ENCODE data around the gene RNF166. TPM values are rescaled to one million over a fixed set of nuclear protein-coding genes. Genes with fewer than 3 reads are reported as not detected.

Gene RNF166
- polyA plus RNA-seq, 1 donor from 2014 or later, result 34.4 TPM

GRCh38 chr16:88685156-88686061 lies 20.8 kb downstream of the RNF166 start:
- H3K4me3 ChIP-seq (ENCODE audit: low read length), result peak overlapping the region; percentile 68
- H3K9me2 ChIP-seq (ENCODE audit: insufficient read depth, low read length), result no peaks in the 10 kb centered on the region
- no peaks in the 10 kb centered on the region for H3K36me3 ChIP-seq (ENCODE audit: insufficient read depth, low read length)
- H3K9ac ChIP-seq (ENCODE audit: low read length), result no peak overlapping the region
- peak; percentile 16 for TF ChIP-seq SMC3 (conservative IDR thresholded peaks at IDR 0.05; ENCODE audit: poor library complexity)
- TF ChIP-seq, protein P1, sequence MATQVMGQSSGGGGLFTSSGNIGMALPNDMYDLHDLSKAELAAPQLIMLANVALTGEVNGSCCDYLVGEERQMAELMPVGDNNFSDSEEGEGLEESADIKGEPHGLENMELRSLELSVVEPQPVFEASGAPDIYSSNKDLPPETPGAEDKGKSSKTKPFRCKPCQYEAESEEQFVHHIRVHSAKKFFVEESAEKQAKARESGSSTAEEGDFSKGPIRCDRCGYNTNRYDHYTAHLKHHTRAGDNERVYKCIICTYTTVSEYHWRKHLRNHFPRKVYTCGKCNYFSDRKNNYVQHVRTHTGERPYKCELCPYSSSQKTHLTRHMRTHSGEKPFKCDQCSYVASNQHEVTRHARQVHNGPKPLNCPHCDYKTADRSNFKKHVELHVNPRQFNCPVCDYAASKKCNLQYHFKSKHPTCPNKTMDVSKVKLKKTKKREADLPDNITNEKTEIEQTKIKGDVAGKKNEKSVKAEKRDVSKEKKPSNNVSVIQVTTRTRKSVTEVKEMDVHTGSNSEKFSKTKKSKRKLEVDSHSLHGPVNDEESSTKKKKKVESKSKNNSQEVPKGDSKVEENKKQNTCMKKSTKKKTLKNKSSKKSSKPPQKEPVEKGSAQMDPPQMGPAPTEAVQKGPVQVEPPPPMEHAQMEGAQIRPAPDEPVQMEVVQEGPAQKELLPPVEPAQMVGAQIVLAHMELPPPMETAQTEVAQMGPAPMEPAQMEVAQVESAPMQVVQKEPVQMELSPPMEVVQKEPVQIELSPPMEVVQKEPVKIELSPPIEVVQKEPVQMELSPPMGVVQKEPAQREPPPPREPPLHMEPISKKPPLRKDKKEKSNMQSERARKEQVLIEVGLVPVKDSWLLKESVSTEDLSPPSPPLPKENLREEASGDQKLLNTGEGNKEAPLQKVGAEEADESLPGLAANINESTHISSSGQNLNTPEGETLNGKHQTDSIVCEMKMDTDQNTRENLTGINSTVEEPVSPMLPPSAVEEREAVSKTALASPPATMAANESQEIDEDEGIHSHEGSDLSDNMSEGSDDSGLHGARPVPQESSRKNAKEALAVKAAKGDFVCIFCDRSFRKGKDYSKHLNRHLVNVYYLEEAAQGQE (IDR thresholded peaks at IDR 0.05; ENCODE audit: borderline replicate concordance), result no peak
- TF ChIP-seq POLR2AphosphoS5 (IDR thresholded peaks at IDR 0.05), result no peak
- TF ChIP-seq EP300 (conservative IDR thresholded peaks at IDR 0.05; ENCODE audit: poor library complexity, severe bottlenecking), result no peak
- peak; percentile 50 for TF ChIP-seq CTCF (IDR thresholded peaks at IDR 0.05; ENCODE audit: poor library complexity, severe bottlenecking)
- no peaks in the 10 kb centered on the region for H3F3A ChIP-seq (ENCODE audit: insufficient read depth, low read length, poor library complexity, severe bottlenecking)
- no peaks in the 10 kb centered on the region for H3K79me2 ChIP-seq (replicated peaks; ENCODE audit: insufficient read depth, low read length)
- H2AFZ ChIP-seq (ENCODE audit: low read depth, low read length), result no peak overlapping the region
- H4K20me1 ChIP-seq (ENCODE audit: insufficient read depth), result no peaks in the 10 kb centered on the region
- no peak overlapping the region for H3K27ac ChIP-seq (ENCODE audit: low read length)
- peaks cover 45% of the 10 kb centered on the region for H3K27me3 ChIP-seq (ENCODE audit: insufficient read depth, low read depth, low read length)
- H3K4me2 ChIP-seq (ENCODE audit: low read length), result no peak overlapping the region
- H3K9me3 ChIP-seq (ENCODE audit: low read length), result no peaks in the 10 kb centered on the region

DNA sequence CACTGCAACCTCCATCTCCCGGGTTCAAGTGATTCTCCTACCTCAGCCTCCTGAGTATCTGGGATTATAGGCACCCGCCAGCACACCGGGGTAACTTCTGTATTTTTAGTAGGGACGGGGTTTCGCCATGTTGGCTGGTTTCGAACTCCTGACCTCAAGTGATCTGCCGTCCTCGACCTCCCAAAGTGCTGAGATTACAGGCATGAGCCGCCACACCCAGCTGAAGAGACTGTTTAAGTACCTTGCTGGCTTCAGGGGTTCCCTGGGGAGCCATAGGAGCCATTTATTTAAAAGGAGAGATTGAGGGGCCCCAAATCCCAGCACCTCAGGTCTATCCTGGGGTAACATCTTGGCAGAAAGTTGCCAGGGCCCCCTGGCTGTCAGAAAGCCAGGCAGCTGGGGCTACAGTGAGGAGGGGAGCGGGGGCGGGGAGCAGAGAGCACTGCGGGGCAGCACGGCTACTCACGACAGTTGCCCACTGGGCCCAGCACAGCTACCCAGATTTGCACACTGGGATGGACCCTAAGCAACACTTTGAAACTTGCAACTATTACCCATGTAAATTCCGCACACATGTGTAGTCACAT lies 21.5 kb downstream of the RNF166 start:
- Histone ChIP-seq H3K4me3 (ENCODE audit: low read length) (no peak overlapping the region), H3K27ac (ENCODE audit: low read length) (no peak overlapping the region), H3K9me3 (ENCODE audit: low read length) (no peaks in the 10 kb centered on the region), H3K79me2 (replicated peaks; ENCODE audit: insufficient read depth, low read length) (no peaks in the 10 kb centered on the region), H3F3A (ENCODE audit: insufficient read depth, low read length, poor library complexity, severe bottlenecking) (no peaks in the 10 kb centered on the region), H3K36me3 (ENCODE audit: insufficient read depth, low read length) (no peaks in the 10 kb centered on the region), H4K20me1 (ENCODE audit: insufficient read depth) (no peaks in the 10 kb centered on the region), H3K27me3 (ENCODE audit: insufficient read depth, low read depth, low read length) (peaks cover 45% of the 10 kb centered on the region), H2AFZ (ENCODE audit: low read depth, low read length) (no peak overlapping the region), H3K9me2 (ENCODE audit: insufficient read depth, low read length) (no peaks in the 10 kb centered on the region), H3K9ac (ENCODE audit: low read length) (no peak overlapping the region), H3K4me2 (ENCODE audit: low read length) (no peak overlapping the region)
- TF ChIP-seq POLR2AphosphoS5 (IDR thresholded peaks at IDR 0.05) (no peak), TAF1 (IDR thresholded peaks at IDR 0.05; ENCODE audit: low read depth) (no peak), SMC3 (conservative IDR thresholded peaks at IDR 0.05; ENCODE audit: poor library complexity) (no peak), RAD21 (conservative IDR thresholded peaks at IDR 0.05) (no peak), MXI1 (conservative IDR thresholded peaks at IDR 0.05; ENCODE audit: poor library complexity, severe bottlenecking) (no peak), EZH2 (IDR thresholded peaks at IDR 0.05; ENCODE audit: borderline replicate concordance, insufficient read depth, low read length, poor library complexity, severe bottlenecking) (no peak), EP300 (conservative IDR thresholded peaks at IDR 0.05; ENCODE audit: poor library complexity, severe bottlenecking) (no peak), CTCF (IDR thresholded peaks at IDR 0.05; ENCODE audit: poor library complexity, severe bottlenecking) (no peak)
- TF ChIP-seq, protein P1 (IDR thresholded peaks at IDR 0.05; ENCODE audit: borderline replicate concordance), result no peak

Data from neural cell (in vitro differentiated cells).